HepG2 (cell line): ENCODE data around the gene PPP2R5C.

Experiments used
- DDIT3 ChIP-seq: sonication (generic); formaldehyde crosslinking; IDR thresholded peaks from 2 replicates; pipeline ENCODE4 v1.4.0; 2020; ENCODE audit warnings: mild to moderate bottlenecking, missing genetic modification reagents
- EZH2 ChIP-seq: conservative IDR thresholded peaks from 2 replicates; pipeline ENCODE4 v1.6.1; 2012; ENCODE audit warnings: mild to moderate bottlenecking, low read depth, low read length, moderate library complexity
- GABPB1 ChIP-seq: IDR thresholded peaks from 2 replicates; pipeline ENCODE4 v1.6.1; 2016; ENCODE audit warnings: mild to moderate bottlenecking, missing genetic modification reagents, moderate library complexity, missing compliant biosample characterization
- HNF4A ChIP-seq: sonication (generic); formaldehyde crosslinking; IDR thresholded peaks from 2 replicates; pipeline ENCODE4 v1.4.0; 2020; ENCODE audit warnings: missing genetic modification reagents
- JUN ChIP-seq: sonication (generic); formaldehyde crosslinking; IDR thresholded peaks from 2 replicates; pipeline ENCODE4 v1.4.0; 2020; ENCODE audit warnings: mild to moderate bottlenecking, missing genetic modification reagents
- MYC ChIP-seq: sonication (generic); formaldehyde crosslinking; IDR thresholded peaks from 2 replicates; pipeline ENCODE4 v1.9.0; 2021; ENCODE audit warnings: missing genetic modification reagents, borderline replicate concordance
- POLR2AphosphoS5 ChIP-seq: IDR thresholded peaks from 2 replicates; pipeline ENCODE4 v1.6.1; 2012; ENCODE audit warnings: low read depth, low read length
- PPARG ChIP-seq: conservative IDR thresholded peaks from 2 replicates; pipeline ENCODE4 v1.6.1; 2016; ENCODE audit warnings: missing biosample characterization, missing genetic modification reagents
- SMARCC2 ChIP-seq: fragments of 450-650 bp; IDR thresholded peaks from 2 replicates; pipeline ENCODE4 v1.6.1; 2017; ENCODE audit warnings: antibody characterized with exemption, mild to moderate bottlenecking
- YEATS2 ChIP-seq: sonication (generic); formaldehyde crosslinking; IDR thresholded peaks from 2 replicates; pipeline ENCODE4 v1.4.0; 2020; ENCODE audit warnings: missing genetic modification reagents, borderline replicate concordance
- ZNF121 ChIP-seq: sonication (generic); formaldehyde crosslinking; IDR thresholded peaks from 2 replicates; pipeline ENCODE4 v1.5.0; 2020; ENCODE audit warnings: mild to moderate bottlenecking, missing genetic modification reagents
- ZNF274 ChIP-seq: sonication (generic); formaldehyde crosslinking; IDR thresholded peaks from 2 replicates; pipeline ENCODE4 v1.5.1; 2020; ENCODE audit warnings: mild to moderate bottlenecking, missing genetic modification reagents
- ZNF503 ChIP-seq: sonication (generic); formaldehyde crosslinking; IDR thresholded peaks from 2 replicates; pipeline ENCODE4 v1.4.0; 2020; ENCODE audit warnings: missing genetic modification reagents
- ZNF567 ChIP-seq: sonication (generic); formaldehyde crosslinking; IDR thresholded peaks from 2 replicates; pipeline ENCODE4 v1.8.1; 2023; ENCODE audit warnings: mild to moderate bottlenecking, missing genetic modification reagents, borderline replicate concordance

GRCh38 chr14:101808894-101809670, 47.6 kb downstream of the PPP2R5C start:
- TF ChIP-seq ZNF503: no peak
- no peak for TF ChIP-seq EZH2
- TF ChIP-seq ZNF274 (CRISPR knock-in tag): no peak
- no peak for TF ChIP-seq PPARG (CRISPR knock-in tag)
- no peak for TF ChIP-seq HNF4A (CRISPR knock-in tag)
- no peak for TF ChIP-seq MYC (CRISPR knock-in tag)
- no peak for TF ChIP-seq ZNF567 (CRISPR knock-in tag)
- TF ChIP-seq GABPB1 (CRISPR knock-in tag): no peak
- no peak for TF ChIP-seq JUN (CRISPR knock-in tag)
- no peak for TF ChIP-seq YEATS2
- no peak for TF ChIP-seq POLR2AphosphoS5
- TF ChIP-seq SMARCC2: no peak
- no peak for TF ChIP-seq DDIT3 (CRISPR knock-in tag)
- no peak for TF ChIP-seq ZNF121
